H1 (cell line): ENCODE results near the gene LIPT2. TPM values are rescaled to one million over a fixed set of nuclear protein-coding genes. Genes with fewer than 3 reads are reported as not detected.

Source experiments
- ATF3 ChIP-seq: IDR thresholded peaks from 2 replicates; pipeline ENCODE4 v1.6.1; 2011; ENCODE audit warnings: low read depth, mild to moderate bottlenecking, low read length; ENCODE audit not compliant: insufficient read depth
- CHD2 ChIP-seq: IDR thresholded peaks from 2 replicates; pipeline ENCODE4 v1.6.1; 2012; ENCODE audit warnings: low read length, improper control_type of control experiment
- JUND ChIP-seq: IDR thresholded peaks from 2 replicates; pipeline ENCODE4 v1.6.1; 2011; ENCODE audit warnings: mild to moderate bottlenecking, improper control_type of control experiment, low read length
- KDM4A ChIP-seq: IDR thresholded peaks from one replicate; pipeline ENCODE4 v1.7.1; 2012; ENCODE audit warnings: low read depth, mild to moderate bottlenecking, moderate library complexity, low read length, inconsistent platforms; ENCODE audit not compliant: severe bottlenecking
- MAFK ChIP-seq: IDR thresholded peaks from 2 replicates; pipeline ENCODE4 v1.6.1; 2012; ENCODE audit warnings: low read depth, mild to moderate bottlenecking, improper control_type of control experiment, low read length
- RBBP5 ChIP-seq: IDR thresholded peaks from 2 replicates; pipeline ENCODE4 v1.7.1; 2012; ENCODE audit warnings: low read depth, mild to moderate bottlenecking, inconsistent platforms, low read length, moderate library complexity, borderline replicate concordance
- RFX5 ChIP-seq: IDR thresholded peaks from 2 replicates; pipeline ENCODE4 v1.6.1; 2011; ENCODE audit warnings: low read depth, low read length, improper control_type of control experiment, borderline replicate concordance
- SP4 ChIP-seq: IDR thresholded peaks from 2 replicates; pipeline ENCODE4 v1.6.1; 2012; ENCODE audit warnings: low read length, inconsistent platforms
- polyA plus RNA-seq, 7 experiments: library from polyadenylated mRNA; depleted of rRNA in 3 of 7; stranded (reverse) in 5 of 7; unstranded in 2 of 7; fragments of >200 nt in 5 of 7; fragments of 200-250 nt in 2 of 7; gene quantifications; 1 replicate in 5 of 7; 2 replicates in 1 of 7; 4 replicates in 1 of 7; pipeline versions ENCODE4 v1.2.1 to v1.2.3, GENCODE V29; 2011 to 2013; ENCODE audit warnings: missing spikeins in 2 of 7, mixed read lengths in 2 of 7
- total RNA-seq: library from RNA; stranded (reverse); fragmentation: NEBNext Ultra II Directional; extraction: Animal tissue kit (Norgen Biotek cat#: 25700); gene quantifications from 2 replicates; pipeline ENCODE4 v1.2.1, GENCODE V29; 2021
- TF ChIP-seq, protein P1 (sequence below): fragments of 300-600 bp; sonication (generic); IDR thresholded peaks from 2 replicates; pipeline ENCODE4 v1.7.1; 2012; ENCODE audit warnings: low read length, moderate library complexity, mild to moderate bottlenecking, inconsistent platforms; ENCODE audit not compliant: insufficient replicate concordance

Gene LIPT2
- total and polyA plus RNA-seq, 2 of the 8 experiments (the other 6 are each of a cell fraction or from before 2014, with no cell fraction given): 6.4 to 16.7 TPM

- TF ChIP-seq, protein P1, sequence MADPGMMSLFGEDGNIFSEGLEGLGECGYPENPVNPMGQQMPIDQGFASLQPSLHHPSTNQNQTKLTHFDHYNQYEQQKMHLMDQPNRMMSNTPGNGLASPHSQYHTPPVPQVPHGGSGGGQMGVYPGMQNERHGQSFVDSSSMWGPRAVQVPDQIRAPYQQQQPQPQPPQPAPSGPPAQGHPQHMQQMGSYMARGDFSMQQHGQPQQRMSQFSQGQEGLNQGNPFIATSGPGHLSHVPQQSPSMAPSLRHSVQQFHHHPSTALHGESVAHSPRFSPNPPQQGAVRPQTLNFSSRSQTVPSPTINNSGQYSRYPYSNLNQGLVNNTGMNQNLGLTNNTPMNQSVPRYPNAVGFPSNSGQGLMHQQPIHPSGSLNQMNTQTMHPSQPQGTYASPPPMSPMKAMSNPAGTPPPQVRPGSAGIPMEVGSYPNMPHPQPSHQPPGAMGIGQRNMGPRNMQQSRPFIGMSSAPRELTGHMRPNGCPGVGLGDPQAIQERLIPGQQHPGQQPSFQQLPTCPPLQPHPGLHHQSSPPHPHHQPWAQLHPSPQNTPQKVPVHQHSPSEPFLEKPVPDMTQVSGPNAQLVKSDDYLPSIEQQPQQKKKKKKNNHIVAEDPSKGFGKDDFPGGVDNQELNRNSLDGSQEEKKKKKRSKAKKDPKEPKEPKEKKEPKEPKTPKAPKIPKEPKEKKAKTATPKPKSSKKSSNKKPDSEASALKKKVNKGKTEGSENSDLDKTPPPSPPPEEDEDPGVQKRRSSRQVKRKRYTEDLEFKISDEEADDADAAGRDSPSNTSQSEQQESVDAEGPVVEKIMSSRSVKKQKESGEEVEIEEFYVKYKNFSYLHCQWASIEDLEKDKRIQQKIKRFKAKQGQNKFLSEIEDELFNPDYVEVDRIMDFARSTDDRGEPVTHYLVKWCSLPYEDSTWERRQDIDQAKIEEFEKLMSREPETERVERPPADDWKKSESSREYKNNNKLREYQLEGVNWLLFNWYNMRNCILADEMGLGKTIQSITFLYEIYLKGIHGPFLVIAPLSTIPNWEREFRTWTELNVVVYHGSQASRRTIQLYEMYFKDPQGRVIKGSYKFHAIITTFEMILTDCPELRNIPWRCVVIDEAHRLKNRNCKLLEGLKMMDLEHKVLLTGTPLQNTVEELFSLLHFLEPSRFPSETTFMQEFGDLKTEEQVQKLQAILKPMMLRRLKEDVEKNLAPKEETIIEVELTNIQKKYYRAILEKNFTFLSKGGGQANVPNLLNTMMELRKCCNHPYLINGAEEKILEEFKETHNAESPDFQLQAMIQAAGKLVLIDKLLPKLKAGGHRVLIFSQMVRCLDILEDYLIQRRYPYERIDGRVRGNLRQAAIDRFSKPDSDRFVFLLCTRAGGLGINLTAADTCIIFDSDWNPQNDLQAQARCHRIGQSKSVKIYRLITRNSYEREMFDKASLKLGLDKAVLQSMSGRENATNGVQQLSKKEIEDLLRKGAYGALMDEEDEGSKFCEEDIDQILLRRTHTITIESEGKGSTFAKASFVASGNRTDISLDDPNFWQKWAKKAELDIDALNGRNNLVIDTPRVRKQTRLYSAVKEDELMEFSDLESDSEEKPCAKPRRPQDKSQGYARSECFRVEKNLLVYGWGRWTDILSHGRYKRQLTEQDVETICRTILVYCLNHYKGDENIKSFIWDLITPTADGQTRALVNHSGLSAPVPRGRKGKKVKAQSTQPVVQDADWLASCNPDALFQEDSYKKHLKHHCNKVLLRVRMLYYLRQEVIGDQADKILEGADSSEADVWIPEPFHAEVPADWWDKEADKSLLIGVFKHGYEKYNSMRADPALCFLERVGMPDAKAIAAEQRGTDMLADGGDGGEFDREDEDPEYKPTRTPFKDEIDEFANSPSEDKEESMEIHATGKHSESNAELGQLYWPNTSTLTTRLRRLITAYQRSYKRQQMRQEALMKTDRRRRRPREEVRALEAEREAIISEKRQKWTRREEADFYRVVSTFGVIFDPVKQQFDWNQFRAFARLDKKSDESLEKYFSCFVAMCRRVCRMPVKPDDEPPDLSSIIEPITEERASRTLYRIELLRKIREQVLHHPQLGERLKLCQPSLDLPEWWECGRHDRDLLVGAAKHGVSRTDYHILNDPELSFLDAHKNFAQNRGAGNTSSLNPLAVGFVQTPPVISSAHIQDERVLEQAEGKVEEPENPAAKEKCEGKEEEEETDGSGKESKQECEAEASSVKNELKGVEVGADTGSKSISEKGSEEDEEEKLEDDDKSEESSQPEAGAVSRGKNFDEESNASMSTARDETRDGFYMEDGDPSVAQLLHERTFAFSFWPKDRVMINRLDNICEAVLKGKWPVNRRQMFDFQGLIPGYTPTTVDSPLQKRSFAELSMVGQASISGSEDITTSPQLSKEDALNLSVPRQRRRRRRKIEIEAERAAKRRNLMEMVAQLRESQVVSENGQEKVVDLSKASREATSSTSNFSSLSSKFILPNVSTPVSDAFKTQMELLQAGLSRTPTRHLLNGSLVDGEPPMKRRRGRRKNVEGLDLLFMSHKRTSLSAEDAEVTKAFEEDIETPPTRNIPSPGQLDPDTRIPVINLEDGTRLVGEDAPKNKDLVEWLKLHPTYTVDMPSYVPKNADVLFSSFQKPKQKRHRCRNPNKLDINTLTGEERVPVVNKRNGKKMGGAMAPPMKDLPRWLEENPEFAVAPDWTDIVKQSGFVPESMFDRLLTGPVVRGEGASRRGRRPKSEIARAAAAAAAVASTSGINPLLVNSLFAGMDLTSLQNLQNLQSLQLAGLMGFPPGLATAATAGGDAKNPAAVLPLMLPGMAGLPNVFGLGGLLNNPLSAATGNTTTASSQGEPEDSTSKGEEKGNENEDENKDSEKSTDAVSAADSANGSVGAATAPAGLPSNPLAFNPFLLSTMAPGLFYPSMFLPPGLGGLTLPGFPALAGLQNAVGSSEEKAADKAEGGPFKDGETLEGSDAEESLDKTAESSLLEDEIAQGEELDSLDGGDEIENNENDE: no peak
- TF ChIP-seq SP4: 0 out of 2 replicates have a peak, but pooled peaks have one; percentile 54
- no peak for TF ChIP-seq JUND
- TF ChIP-seq MAFK: no peak
- 0 out of 2 replicates have a peak, but pooled peaks have one; percentile 49 for TF ChIP-seq ATF3
- TF ChIP-seq RFX5: no peak
- TF ChIP-seq RBBP5: peak; percentile 76; the same call in 1 of the 2 replicates
- TF ChIP-seq CHD2: no peak
- TF ChIP-seq KDM4A: peak; percentile 81
These were observed at the start of gene LIPT2 (continued) for GRCh38 chr11:74492974-74493790.
